SW480 (cell line): ENCODE data around the gene POR.
"Not testable (repeated sequence)": the region's sequence is repeated elsewhere in the genome, so short reads cannot be mapped to it uniquely, and the experiment has no call there.

ENCODE experiments used
- DNase-seq: peaks from one replicate; pipeline ENCODE4 v3.0.0-alpha.2; 2016; ENCODE audit warnings: low spot score

Gene POR

DNA sequence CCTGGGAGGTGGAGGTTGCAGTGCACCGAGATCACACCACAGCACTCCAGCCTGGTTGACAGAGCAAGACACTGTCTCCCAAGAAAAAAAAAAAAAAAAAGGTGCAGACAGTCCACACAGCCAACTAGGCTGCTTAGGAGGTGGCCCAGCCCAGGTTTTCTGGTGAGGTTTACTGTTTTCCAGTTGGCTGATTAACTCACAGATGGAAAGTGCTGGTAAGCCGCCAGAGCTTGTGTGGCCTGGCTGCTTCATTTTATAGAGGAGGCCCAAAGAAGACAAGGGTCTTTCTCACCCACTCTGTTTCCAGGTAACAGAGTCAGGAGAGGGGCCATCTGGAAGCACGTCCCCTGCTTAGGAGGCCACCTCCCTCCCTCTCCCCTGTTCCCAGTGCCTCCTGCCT is 29.9 kb upstream of the POR start:
- no peak for DNase-seq

DNA sequence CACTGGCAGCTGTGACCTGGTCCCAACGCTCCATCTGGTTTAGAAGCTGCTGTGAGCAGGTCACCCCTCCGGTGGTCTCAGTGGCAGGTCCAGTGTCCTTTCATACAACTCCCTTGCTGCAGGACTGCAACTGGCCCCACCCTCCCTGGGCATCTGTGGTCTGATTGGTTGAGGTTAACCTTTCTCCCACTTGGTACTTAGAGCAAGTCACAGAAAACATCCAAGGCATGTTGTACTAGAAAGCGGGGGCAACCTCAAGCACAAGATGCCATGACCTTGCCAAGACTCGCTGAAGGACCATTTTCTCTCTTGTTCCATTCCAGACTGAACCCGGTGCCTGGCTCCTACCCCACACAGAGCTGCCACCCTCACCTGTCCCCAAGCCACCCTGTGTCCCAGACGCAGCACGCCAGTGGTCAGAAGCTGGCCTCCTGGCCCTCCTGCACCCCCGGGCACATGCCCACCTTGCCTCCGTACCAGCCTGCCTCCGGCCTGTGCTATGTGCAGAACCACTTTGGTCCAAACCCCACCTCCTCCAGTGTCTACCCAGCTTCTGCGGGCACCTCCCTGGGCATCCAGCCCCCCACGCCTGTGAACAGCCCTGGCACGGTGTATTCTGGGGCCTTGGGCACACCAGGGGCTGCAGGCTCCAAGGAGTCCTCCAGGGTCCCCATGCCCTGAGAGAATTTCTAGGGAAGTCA is 27.1 kb upstream of the POR start:
- DNase-seq: no peak

DNA sequence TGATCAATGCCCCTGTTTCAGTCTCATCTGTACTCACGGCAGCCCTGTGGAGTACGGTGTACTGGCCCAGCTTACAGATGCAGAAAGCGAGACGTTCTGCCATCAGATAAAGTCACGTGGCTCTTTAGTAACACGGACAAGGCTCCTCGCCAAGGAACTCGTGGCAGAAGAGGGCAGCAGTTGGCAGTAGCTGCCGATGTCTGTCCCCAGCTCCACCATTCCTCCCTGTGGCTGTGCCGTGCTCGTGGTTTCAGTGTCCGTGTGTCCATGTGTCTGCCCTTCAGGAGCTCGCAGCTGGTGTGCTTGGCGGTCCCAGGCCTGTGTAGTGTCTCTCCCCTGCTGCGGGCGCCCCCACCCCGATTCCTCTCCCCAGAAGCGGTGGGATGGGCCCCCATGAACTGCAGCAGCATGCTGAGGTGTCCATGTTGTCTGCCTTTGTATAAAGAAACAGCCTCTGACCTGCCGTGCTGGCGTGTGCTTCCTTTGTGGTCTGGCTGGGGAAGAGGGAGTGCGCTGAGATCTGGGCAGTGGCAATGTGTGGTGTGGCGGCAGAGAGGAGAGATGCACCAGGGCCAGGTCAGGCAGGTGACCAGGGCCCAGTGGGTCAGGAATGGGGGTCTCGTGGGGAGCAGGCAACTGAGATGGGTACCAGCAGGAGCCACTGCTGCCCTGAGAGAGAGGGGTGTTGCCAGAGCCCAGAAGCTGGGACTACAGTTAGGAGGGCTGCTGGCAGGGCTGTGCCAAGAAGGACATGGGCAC is 26.3 kb upstream of the POR start:
- no peak for DNase-seq

DNA sequence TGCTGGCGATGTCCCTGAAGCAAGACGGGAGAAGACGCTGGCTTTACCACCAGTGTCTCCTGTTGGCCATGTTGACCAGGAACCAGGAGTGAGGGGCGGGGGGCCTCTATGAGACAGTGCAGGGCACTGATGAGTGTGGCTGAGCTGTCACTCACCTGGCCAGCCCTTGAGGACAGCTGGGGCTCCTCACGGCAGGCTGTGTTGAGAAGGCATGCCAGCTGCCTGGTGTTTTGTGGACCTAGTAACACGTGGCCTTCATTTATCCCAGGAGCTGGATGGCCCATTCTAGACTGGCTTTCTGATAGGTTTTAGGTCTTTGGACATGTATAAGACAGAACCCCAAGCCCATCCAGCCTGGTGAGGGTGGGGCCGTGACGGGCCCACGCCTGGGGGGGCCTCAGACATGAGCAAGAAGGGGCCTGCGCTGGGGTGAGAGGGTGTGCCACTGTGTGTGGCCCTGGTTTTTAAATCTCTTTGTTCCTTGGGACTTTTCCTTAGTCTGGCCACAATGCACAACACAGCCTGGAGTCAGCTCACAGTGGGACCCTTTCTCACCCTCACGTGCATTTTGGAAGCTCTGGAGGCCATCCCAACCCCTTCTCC is 25.6 kb upstream of the POR start:
- DNase-seq: no peak

DNA sequence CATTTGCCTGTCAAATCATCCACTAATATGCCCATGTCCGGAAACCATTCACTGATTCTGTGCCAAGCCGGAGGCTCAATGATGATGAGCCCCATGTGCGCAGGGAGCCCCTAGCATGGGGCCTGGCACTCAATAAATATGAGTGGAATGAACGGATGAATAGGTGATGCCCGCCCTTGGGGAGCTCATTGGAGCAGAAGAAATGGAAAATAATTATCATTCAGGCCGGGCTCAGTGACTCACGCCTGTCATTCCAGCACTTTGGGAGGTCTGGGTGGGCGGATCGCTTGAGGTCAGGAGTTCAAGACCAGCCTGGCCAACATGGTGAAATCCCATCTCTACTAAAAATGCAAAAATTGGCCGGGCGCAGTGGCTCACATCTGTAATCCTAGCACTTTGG is 25.1 kb upstream of the POR start:
- peak; percentile 70 for DNase-seq

DNA sequence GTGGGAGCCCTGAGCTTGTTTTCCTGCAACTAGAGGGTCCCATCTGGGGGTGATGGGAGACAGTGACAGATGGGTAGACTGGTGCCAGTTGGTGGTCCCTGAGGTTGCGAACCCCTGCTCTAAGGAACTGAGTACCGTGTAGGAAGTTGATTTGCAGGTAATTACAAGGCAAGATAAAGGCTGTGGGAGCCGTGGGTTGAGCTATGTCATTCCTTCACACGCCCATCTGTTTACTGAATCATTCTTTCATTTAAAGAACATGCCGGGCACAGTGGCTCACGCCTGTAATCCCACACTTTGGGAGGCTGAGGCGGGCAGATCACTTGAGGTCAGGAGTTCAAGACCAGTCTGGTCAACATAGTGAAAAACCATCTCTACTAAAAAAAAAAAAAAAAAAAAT is 23.7 kb upstream of the POR start:
- DNase-seq: not testable (repeated sequence)

DNA sequence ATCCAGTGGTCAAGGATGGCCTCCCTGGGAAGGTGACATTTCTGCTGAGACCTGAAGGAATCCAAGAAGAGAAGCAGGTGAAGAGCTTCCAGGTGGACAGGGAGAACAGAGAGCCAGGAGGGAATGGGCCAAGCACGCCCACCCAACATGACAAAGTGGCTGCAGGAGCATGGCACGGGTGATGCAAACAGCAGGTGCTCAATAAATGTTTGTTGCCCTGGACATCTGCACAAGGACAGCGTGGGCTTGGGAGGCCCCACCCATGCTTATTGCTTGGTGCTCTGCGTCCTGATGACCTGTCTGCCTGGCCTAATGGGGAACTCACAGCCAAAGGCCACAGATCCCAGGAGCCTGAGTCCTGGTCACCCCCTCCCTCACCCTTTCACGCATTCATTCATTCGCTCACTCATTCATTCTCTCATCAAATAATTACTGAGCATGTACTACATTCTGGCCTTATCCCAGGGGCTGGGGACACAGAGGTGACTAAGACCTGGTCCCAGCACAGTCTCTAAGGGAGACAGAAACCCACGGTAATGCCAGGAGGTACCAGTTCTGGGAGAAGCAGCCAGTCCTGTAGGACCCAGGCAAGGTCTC is 23.0 kb upstream of the POR start:
- DNase-seq: no peak

DNA sequence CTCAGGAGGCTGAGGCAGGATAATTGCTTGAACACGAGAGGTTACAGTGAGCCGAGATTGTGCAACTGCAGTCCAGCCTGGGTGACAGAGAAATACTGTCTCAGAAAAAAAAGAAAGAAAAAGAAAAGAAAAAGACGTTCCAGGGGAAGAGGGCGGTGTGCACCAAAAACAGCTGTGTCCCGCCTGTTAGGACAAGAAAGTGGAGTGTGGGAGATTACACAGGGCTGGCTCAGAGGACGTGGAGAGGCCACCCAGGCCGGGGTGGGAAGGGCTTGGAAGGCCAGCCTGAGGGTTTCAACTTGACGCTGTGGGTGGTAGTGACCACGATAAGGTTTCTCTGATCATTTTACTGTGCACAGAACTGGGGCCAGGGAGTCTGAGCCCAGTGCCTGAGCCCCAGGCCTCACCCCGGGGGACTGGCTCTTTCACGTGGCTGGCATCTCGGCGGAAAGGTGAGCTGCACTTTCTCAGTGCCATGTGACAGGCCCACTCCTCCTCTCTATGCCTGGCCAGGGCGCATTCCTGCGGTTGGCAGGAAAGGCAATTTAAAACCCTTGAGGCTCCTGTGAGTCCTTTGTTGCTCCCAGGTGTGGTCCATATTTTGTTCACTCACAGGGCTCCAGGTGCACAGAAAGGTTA is 22.2 kb upstream of the POR start:
- peak; percentile 92 for DNase-seq

DNA sequence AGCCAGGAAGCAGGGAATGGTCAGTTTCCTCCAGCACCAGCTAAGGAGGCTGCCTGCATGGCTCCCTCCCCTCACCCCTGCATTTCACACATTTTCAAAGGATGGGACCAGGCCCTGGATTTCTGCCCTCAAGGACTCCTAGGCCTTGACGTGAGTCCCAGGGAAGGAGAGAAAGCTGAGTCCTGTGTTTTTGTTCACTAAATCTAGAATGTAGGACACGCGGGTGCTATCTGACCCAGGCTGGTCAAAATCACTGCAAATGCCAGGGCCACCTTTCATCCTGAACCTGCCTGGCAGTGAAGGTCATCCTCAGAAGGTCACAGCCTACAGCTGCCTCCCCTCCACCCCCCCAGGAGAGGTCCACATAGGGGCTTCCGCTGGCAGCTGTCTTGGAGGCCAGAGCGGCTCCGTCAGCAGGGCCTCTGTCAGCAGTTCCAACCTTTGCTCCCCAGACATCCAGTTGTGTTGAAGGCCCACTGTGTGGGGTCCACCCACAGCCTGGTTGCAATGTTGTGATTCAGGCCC is 18.1 kb upstream of the POR start:
- DNase-seq: no peak

DNA sequence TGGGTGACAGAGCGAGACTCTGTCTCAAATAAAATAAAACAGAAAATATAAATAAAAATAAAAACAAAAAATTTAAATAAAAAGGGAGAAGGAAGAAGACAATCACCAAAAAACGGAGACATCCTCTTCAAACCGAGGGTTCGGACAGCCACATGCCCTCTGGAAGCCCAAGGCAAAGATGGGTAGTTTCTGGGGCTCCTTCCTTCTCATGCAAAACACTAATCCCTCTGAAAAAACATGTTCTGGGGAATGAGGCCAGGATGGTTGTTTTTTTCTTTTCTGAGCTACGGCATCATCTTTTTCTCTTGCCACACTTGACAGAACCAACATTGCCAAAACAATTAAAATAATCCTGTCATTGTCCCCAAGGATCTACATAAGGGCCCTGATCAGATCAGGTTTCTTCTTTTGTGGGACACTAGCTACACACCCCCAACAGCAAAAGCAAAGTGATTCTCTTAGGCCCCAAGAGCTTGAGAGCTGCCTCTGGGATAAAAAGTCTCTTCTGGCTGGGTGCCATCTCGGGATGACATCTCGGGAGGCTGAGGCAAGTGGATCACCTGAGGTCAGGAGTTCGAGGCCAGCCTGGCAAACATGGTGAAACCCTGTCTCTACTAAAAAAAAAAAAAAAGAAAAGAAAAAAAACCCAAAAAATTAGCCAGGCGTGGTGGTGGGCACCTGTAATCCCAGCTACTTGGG is 14.2 kb upstream of the POR start:
- DNase-seq: no peak

DNA sequence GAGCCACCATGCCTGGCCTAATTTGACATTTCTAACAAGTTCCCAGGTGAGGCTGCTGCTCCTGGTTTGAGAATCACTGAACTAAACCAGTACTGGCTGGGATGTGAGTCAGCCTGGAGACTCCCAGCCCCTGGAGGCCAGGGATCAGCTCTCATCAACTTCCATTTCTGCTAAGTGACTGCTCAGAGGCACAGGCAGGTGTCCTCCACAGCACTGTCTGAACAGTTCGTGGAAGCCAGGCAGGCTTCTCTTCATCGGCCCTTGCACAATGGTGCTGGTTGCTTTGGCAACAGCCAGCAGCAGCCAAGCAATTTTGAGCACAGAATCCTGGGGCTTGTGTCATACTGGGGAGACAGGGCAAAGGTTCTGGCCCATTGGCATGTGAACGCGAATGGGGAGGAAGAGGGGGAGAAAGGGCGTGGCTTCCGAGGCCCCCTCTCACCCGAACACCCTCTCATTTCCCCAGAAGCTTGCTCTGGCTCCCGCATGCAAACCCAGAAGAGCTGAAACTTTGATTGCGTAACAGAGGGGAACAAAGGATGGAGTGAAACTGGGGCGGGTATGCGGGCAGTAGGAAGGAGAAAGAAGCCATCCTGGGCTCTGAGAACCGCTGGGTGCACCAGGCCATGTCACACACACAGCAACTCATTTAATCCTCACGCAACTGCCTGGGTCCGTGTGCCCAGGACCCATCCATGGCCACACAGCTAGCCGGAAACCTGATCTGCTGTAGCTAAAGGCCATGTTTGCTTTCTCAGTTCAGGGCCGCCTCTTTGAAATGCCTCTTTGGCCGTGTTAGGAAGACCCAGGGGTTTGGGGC is 9.0 kb upstream of the POR start:
- DNase-seq: peak; percentile 72

DNA sequence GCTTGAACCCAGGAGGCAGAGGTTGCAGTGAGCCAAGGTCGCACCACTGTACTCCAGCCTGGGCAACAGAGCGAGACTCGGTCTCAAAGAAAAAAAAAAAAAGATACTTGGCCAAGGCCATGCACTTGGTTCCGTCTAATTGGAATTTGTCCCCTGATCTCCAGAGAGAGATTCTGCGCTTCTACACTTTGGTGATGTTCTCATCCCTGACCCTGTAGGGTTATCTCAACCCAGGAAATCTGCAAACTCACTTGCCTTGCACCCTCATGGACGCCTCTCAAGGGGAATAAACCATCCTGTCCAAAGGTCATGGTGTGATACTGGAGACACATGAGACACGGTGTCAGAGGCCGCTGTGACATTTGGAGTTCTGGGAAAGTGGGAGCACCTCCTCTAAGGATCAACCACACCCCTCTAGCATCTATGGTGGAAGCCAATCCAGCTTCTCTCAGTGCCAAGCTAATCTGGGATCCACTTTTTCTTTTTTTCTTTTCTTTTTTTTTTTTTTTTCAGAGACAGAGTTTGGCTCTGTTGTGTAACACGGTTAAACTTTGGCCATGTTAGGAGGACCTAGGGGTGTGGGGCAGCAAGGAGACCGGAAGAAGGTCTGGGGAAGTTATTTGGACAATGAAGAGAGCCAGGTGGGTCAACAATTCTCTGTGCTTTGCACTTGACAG is 7.8 kb upstream of the POR start:
- DNase-seq: no peak

DNA sequence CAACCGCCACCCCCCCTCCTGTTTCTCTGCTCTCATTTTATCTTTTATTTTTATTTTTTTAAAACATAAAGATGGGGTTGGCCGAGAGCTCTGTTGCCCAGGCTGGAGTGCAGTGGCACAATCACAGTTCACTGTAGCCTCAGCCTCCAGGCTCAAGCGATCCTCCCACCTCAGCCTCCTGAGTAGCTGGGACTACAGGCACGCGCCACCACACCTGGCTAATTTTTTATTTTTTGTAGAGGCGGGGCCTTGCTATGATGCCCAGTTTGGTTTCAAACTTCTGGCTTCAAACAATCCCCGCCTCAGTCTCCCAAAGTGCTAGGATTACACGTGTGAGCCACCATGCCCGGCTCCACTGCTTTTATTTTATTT is 7.3 kb upstream of the POR start:
- not testable (repeated sequence) for DNase-seq

DNA sequence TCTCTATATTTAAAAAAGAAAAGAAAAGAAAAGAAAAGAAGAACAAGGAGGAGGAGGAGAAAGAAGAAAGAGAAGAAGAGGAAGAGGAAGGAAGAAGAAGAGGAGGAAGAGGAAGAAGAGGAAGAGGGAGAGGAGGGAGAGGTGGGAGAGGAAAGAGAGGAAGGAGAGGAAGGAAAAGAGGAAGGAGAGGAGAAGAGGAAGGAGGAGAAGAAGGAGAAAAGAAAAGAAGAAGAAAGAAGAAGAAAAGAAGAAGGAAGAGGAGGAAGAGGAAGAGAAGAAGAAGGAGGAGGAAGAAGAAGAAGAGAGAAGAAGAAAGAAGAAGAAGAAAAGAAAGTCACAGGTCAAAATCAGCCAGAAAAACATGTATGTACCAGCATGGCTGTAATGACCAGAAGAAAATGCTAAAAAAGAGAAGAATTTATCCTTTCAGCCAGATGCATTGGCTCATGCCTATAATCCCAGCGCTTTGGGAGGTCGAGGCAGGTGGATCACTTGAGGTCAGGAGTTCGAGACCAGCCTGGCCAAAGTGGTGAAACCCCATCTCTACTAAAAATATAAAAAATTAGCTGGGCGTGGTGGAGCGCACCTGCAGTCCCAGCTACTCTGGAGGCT is 5.3 kb upstream of the POR start:
- no peak for DNase-seq

DNA sequence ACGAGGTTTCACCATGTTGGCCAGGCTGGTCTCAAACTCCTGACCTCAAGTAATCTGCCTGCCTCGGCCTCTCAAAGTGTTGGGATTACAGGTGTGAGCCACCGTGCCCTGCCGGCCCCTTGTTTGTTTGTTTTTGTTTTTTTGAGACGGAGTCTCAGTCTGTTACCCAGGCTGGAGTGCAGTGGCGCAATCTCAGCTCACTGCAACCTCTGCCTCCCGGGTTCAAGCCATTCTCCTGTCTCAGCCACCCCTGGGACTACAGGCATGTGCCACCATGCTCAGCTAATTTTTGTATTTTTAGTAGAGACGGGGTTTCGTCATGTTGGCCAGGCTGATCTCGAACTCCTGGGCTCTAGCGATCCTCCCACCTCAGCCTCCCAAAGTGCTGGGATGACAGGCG is 3.8 kb upstream of the POR start:
- not testable (repeated sequence) for DNase-seq

DNA sequence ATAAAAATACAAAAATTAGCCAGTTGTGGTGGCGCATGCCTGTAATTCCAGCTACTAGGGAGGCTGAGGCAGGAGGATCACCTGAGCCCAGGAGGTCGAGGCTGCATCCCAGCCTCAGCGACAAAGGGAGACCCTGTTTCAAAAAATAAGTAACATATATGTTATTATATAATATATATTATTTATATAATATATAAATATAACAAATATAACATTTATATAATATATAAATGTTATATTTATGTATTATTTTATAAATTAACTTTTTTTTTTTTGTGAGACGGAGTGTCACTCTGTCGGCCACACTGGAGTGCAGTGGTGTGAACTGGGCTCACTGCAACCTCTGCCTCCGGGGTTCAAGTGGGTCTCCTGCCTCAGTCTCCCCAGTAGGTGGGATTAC is 1.5 kb upstream of the POR start:
- DNase-seq: no peak

DNA sequence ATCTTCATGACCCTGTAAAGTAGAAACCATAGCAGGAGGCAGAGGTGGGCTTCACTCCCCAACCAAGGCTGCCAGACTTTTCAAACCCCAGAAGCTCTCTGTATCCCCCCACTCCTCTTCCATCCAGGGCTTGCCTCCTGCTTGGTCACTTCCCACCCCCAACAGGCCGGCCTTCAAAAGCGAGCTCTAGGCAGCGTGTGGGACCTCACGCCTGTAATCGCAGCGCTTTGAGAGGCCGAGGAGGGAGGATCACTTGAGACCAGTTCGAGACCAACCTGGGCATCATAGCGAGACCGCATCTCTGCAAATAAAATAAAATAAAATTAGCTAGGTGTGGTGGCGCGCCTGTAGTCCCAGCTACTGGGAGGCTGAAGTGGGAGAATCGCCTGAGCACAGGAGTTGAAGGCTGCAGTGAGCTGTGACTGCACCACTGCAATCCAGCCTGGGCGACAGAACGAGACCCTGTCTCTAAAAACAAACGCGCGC is 743 bp upstream of the POR start:
- DNase-seq: no peak

DNA sequence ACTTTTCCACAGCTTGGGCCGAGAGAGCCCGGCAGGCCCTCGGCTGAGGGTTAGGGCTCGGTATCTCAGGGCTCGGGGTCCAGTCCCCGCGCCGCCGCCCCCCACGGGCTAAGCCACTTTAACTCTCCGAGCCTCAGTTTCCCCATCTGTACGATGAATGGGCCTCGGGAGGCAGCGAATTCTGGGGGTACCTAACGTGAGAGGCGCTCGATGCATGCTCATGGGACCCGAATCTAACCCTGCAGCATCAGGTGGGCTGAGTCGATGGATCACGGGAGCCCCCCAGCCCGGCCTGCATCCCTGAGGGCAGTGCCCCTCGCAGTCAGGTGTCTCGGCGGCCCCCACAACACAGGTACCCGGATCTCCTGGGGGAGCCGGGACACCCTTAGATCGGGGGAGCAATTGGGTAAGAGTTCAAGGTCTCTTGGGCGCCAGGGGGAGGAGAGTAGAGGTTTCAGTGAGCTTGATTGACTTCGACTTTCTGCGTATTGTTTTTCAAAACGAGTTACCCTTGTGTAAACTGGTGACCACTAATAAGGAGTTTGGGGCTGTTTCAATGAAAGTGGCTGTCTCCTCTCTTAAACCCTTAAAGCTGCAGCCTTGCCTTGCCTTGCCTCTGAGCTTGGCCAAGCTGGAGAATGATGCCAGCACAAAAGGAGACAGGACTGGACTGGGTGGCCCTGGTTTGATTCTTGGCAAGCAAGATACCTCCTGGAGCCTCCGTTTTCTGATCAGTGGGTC is 631 bp downstream of the POR start:
- no peak for DNase-seq

DNA sequence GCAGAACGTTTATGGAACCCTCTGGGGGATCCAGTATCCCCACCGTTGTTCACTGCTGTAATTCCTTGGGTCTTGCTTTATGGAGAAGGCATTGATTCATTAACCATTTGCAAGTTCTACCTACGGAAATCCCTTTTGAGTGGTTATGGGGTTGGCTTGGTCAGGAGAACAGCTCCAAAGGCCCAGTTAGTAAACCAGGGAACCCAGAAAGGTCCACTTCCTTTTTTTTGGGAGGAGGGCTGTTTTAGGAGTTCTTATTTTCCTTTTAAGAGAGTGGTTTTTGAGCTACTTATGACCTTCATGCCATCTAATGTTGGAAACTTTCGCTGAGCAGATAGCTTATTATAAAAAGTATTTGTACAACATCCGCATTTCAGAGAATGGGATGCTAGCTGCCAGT is 1.3 kb downstream of the POR start:
- DNase-seq: no peak
